22Rv1 (cell line): ENCODE results near the gene PIK3R5.

ENCODE experiments used
- ZFX ChIP-seq: fragments of 450-650 bp; IDR thresholded peaks from 2 replicates; pipeline ENCODE4 v1.6.1; 2017; ENCODE audit warnings: antibody characterized with exemption, borderline replicate concordance
- TF ChIP-seq, protein P1 (sequence below): fragments of 450-650 bp; IDR thresholded peaks from 2 replicates; pipeline ENCODE4 v1.5.1; 2017; ENCODE audit warnings: mild to moderate bottlenecking

DNA sequence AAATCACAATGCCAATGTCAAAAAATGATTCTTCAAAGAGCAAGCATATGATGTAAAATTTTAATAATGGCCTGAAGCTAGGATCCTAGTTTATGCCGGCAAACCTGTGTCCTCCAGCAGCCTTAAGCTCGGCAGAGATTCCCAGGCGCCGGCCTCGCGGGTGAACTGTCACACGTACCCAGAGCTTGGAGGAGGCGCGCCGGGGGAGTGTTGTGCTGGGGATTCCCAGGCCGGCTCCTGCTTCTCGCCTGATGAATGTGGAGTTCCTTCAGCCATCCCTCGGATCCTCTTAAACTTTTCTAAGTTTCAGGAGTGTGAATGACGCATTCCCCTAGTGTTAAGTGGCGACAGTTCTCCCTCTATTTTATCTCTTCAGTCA lies 36.7 kb upstream of the PIK3R5 start:
- TF ChIP-seq, protein P1, sequence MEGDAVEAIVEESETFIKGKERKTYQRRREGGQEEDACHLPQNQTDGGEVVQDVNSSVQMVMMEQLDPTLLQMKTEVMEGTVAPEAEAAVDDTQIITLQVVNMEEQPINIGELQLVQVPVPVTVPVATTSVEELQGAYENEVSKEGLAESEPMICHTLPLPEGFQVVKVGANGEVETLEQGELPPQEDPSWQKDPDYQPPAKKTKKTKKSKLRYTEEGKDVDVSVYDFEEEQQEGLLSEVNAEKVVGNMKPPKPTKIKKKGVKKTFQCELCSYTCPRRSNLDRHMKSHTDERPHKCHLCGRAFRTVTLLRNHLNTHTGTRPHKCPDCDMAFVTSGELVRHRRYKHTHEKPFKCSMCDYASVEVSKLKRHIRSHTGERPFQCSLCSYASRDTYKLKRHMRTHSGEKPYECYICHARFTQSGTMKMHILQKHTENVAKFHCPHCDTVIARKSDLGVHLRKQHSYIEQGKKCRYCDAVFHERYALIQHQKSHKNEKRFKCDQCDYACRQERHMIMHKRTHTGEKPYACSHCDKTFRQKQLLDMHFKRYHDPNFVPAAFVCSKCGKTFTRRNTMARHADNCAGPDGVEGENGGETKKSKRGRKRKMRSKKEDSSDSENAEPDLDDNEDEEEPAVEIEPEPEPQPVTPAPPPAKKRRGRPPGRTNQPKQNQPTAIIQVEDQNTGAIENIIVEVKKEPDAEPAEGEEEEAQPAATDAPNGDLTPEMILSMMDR = no peak
- TF ChIP-seq ZFX = no peak
